ENCODE data around the gene CCNYL1.
"Not testable (repeated sequence)": the region's sequence is repeated elsewhere in the genome, so short reads cannot be mapped to it uniquely, and the experiment has no call there.

CCNYL1 gene

DNA sequence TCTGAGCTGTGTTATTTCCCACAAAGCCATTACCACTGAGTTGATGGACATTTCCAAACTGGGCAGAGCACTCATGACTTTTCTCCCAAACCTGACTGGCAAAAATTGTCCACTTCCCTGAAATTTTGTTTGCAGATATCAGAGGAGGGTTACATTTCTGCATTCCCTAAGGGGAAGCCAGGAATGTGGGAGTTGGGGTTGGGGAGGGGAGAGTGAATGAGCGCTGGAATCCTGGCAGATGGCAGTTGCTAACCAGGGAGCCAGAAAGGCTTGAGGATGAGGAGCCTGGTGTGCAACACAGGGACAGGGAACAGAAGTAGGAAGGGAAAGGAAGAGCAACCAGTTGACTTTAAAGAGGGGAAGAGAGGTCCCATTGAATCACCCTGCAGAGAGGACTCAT, 14.0 kb upstream of the CCNYL1 start:
- DNase-seq (ENCODE audit: low read depth), result no peak

DNA sequence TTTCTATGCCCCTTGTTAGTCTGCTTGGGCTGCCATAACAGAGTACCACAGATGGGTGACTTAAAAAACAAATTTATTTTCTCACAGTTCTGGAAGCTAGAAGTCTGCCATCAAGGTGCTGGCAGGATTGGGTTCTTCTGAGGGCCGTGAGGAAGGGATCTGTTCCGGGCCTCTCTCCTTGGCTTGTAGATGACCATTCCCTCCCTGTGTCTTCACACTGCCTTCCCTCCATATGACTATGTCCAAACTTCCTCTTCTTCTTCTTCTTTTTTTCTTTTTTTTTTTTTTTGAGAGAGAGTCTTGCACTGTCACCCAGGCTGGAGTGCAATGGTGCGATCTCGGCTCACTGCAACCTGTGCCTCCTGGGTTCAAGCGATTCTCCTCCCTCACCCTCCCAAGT, 13.1 kb upstream of the CCNYL1 start:
- DNase-seq (ENCODE audit: low read depth), result no peak

- DNase-seq (ENCODE audit: low read depth), result no peak
These were observed 7.4 kb upstream of the CCNYL1 start for GRCh38 chr2:207704078-207704477.

DNA sequence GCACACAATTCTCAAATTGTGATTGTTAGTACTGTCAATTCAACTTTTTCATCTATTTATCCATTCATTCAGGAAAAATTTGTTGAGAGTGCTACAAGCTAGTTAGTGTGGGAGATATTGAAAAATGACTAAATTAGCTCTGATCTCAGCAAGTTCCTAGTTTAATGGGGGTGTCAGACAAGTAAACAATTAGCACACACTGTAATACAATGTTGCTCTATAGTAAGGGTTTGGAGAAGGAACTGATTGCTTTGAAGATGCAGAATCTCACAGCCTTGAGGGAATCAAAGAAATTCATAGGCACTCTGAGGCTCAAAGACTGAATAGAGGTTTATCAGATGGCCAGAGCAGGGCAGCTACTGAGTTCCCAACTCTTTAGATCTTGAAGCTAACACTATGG, 6.8 kb upstream of the CCNYL1 start:
- no peak for DNase-seq (ENCODE audit: low read depth)

DNA sequence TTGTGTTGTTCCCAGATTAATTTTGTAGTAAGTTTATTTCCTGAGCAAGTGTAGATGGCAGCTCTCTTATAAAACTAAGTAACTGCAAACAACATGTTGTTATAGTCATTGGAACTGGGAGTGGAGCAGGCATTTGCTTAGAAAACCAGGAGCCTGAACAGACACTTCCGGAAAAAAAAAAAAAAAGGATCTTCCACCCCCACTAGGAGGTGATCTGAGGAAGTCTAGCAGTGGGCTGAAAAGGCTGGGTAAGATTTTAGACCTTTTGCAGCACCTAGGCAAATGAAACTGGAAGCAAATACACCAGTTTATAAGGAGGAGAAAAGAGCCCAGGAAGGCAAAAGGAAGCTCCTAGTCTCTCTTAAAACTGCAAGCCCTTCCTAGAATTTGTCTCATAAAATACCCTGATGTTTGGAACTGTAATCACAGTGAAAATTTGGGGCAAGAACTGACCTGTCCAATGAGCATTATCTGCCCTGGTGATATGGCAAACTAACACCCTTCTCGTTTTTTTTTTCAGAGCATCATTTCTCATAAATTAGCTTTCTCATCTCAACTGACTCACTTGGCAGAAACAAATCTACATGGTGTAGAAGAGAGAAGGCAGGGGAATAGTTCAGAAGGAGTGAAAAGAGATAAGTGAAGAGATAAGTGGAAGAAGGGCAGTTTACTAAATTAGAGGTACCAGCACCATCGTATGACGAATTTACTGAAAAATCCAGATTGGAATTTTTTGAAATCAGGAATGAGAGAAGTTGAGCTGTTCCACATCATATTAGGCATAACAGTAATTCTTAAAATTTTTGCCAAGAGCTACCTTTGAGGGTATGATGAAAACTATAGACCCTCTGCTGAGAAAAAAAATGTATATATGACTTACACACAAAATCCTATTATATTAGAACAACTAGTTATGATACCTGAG, 4.2 kb upstream of the CCNYL1 start:
- no peak for DNase-seq (ENCODE audit: low read depth)

- peak; percentile 22 for DNase-seq (ENCODE audit: low read depth)
These were observed 500 bp downstream of the CCNYL1 start for GRCh38 chr2:207711750-207712530.

- DNase-seq (ENCODE audit: low read depth), result no peak
These were observed 4.6 kb downstream of the CCNYL1 start for GRCh38 chr2:207716056-207716455.

DNA sequence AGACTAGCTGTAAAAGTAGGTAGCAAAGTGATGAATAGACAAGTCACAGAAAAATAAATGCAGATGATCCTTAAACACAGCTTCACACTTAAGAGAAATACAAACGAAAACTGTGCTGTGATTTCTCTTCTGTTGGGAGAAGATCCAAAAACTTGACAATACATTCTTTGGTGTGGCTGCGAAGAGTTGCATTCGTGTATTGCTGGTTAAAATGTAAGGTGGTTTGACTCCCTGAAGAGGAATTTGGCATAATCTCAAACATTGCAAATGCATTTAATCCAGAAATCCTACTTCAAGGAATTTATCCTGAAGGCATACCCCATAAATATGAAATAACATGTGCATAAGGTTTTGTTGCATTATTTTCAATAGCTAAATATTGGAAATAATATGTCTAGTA, 7.1 kb downstream of the CCNYL1 start:
- no peak for DNase-seq (ENCODE audit: low read depth)

DNA sequence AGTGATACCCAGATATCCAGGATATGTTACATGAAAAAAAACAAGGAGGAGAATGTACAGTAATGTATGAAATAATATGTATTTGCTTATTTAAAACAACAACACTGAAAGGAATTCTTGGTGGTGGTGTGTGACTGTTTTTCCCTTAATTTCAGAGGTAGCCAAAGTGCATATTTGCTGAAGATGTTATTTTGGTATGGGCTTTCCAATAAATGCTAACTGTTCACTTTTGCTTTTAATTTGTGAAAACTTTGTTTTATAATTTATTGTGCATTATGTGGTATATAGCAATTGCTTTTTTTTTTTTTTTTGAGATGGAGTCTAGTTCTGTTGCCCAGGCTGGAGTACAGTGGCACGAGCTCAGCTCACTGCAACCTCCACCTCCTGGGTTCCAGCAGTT, 7.6 kb downstream of the CCNYL1 start:
- DNase-seq (ENCODE audit: low read depth), result no peak

DNA sequence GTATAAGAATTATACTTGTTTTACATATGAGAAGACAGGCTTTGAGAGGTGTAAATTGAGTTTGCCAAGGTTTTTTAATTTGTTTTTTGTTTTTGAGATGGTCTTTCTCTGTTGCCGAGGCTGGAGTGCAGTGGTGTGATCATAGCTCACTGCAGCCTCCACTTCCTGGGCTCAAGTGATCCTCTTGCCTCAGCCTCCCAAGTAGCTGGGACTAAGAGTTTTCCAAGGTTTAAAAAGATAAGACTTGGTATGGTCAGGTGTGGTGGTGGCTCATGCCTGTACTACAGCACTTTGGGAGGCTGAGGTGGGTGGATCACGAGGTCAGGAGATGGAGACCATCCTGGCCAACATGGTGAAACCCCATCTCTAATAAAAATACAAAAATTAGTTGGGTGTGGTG, 8.2 kb downstream of the CCNYL1 start:
- DNase-seq (ENCODE audit: low read depth), result not testable (repeated sequence)

DNA sequence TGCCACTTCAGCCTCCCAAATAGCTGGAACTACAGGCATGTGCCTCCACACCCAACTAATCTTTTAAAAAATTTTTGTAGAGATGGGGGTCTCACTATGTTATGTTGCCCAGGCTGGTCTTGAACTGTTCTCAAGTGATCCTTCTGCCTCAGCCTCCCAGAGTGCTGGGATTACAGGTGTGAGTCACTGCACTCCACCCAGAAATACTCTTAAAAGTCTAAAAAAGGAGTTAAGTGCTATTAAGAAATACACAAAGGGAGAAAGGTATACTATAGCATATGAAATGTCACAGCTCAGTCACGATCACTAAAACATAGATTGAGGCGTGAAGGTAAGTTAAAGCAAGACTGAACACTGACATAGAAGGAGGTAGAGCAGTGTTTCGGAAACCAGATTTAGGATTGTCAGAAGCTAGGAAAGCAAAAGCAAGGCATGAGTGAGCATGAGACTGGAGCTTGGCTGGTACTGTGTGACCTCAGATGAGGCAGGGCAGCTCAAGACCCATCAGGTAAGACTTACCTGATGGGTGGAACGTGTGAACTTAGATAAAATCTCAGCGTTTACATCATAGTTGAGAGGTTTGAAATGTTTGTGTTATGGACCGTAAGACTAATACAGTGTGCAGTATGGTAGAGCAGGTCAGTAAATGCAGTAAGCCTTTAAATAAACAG, 9.2 kb downstream of the CCNYL1 start:
- no peak for DNase-seq (ENCODE audit: low read depth)

- no peak for DNase-seq (ENCODE audit: low read depth)
These were observed 11.5 kb downstream of the CCNYL1 start for GRCh38 chr2:207722773-207723424.

- DNase-seq (ENCODE audit: low read depth), result not testable (repeated sequence)
These were observed 12.0 kb downstream of the CCNYL1 start for GRCh38 chr2:207723425-207723787.

DNA sequence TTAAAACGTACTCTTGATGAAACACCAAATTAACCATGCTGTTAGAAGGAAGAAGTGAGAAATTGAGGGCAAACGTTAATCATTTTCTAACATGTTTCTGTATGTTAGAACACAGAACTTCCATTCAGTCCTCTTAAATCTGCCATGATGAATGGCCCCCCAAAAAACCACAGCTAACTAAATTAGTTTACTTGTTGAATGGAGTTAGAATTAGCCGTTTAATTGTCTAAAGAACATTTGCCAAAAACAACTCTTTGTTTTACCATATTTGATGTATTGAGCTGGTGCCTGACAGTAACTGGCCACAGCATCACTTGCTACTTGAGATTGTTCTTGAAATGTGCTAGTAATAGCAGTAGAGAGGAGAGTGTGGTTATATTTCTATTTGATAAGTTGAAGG, 12.7 kb downstream of the CCNYL1 start:
- DNase-seq (ENCODE audit: low read depth), result no peak

DNA sequence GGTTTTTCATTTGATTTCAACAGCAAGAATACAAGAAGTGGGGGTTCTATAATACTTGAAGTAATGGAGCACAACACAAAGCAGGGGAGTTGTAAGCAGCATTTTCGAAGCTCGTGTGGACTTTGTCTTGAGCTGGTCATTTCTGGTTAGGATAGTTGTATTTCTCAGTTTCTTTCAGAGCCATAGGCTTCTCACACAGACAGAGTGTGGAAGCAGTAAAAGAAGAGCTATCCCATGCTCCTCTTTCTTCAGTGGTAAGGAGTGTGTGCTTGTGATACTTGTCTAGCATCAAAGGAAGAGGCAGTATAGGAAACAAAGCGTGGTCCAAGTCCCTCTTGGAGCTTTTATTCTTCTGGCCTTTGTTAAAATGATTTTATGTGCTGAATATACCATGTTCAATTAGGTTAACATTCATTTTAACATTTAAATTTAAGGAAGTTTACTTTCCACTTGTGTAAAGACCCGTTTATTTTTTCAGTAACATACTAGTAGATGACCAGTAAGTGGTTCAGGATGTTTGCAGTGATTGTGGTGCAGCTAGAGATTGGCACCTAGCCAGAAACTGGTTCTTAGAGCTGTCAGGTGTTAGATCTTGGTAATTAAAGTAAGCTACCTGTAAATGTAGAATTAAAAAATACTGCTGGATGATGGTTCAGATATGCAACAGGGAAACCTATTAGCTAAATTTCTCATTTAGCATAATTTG, 14.6 kb downstream of the CCNYL1 start:
- DNase-seq (ENCODE audit: low read depth), result no peak

DNA sequence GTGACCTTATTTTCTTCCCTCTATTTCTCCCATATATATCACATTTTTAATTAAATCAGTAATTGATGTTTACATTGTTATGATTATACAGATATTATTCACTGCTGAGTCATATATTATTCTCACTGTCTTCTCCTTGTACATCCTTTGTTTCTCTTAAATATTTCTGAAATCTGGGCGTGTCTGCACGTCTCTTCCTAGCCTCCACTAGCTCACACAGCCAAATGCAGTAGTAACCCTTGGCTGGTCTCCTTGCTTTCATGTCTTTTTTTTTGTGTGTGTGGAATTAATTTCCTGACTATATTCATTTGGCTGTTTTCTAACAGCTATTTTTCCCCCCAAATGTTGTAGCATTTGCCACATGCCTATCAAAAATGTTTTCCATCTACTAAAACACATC, 15.8 kb downstream of the CCNYL1 start:
- DNase-seq (ENCODE audit: low read depth), result no peak

- no peak for DNase-seq (ENCODE audit: low read depth)
These were observed 18.1 kb downstream of the CCNYL1 start for GRCh38 chr2:207729465-207729998.

DNA sequence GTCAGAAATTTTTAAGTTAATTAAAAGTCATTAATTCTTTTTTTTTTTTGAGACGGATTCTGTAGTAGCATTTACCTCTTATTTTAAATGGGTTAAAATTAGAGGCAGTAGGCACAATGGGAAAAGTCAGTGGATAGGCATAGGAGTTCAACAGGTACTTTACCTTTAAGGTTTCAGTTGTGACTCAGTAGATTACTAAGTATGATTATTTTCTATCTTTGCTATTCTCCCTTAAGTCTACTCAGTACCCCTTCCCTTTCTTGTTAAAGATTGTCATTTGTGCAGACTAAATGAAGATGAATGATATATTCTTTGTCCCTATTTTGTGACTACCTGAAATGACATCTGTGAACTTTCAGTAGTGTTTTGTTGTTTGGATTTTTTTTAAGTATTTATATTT, 19.7 kb downstream of the CCNYL1 start:
- DNase-seq (ENCODE audit: low read depth), result no peak

DNA sequence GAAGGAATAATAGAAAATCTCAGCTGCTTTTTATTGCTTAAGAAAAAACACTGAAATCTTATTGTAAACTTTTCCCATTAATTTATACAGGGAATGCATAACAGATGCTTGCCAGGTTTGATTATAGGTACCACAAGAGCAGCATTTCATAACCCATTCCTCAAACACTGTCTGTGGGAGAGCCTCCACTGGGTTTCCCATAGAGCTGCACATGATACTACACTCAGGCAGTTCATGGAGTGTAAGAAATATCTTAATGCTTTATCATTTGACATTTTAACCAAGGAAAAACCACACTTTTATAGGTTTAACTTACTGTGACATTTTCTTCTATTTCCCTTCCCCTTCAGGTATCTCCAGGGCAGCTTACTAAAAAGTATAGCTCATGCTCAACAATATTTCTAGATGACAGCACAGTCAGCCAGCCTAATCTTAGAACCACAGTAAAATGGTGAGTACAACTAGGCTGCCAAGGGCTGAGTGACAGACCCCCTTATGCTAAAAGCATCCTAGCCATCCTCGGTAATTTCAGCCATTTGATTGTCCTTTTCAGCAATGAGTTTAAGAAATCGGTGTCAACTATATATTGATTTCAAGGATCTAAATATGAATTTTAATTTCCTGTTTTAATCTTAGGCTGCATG, 22.3 kb downstream of the CCNYL1 start:
- no peak for DNase-seq (ENCODE audit: low read depth)

GRCh38 chr2:207734264-207734635, 22.8 kb downstream of the CCNYL1 start:
- no peak for DNase-seq (ENCODE audit: low read depth)
